Stimulated activated CD8-positive, alpha-beta memory T cell treated with anti-CD3 and anti-CD28 coated beads, Interleukin-15, amount 100 ng/mL, for 48 hours (primary cell): ENCODE results near the gene PARD3B.

Experiments used
- DNase-seq, 2 donors: peaks; one replicate each; pipeline ENCODE4 v3.0.0-alpha.2; 2020; ENCODE audit warnings: low read depth in 2 of 2

Gene PARD3B

DNA sequence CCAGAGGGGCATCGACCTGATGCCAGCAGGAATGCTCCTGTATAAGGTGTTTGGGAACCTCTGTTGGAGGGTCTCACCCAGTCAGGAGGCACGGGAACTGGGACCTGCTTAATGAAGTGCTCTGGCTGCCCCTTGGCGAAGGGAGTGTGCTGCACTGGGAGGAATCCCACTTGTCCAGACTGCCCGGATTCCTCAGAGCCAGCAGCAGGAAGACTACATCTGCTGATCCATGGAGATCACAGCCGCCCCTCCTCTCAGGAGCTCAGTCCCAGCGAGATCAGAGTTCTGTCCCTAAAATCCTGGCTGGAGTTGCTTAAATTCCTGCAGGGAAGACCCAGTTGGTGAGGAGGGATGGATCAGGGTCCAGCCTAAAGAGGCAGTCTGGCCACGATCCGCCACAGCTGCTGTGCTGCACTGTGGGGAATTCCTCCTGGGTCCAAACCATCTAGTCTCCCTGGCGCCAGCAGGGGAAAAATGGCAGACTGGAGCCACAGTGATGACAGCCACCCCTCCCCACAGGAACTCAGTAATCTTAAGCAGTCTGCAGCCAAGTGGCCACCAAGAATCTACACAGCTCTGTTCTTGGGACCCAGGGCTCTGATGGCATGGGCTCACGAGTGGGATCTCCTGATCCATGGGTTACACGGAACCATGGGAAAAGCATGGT, 1060.5 kb downstream of the PARD3B start:
- no peak for DNase-seq

DNA sequence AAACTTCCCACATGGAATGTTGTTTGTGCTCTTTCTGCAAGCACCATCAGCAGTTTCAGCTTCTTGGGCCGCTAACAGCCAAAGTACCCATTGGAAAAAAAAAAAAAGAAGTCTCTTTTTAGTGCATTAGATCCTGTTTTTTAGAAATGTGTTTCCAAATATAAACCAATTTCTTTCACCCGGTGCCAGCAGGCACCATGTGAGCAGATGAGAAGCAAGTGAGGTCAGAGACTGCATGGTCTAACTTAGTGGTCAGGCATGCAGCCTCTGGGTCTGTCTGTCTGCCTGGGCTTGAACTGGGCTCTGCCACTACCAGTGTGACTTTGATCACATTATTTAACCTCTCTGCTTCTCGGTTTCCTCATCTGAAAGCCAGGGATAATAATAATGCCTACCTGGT, 1061.9 kb downstream of the PARD3B start:
- no peak for DNase-seq

DNA sequence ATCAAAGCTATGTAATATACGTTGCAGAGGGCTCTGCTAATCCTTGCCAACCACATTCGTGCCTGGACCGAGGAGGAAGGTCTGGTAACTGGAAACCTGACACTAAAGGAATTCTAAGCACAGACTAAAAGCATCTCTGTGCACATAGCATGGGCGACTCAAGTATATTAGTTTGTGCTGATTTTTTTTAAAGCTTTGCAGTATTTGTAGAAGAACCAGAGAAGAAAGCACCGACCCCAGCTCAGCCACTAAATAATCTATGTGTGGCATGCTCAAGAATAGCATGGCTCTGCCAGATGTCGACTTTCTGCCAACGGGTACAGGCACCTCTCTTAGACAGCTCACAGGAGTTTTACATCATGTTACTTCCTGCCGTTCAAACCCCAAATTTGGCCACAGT, 1063.8 kb downstream of the PARD3B start:
- no peak for DNase-seq

GRCh38 chr2:205610437-205610836, 1065.2 kb downstream of the PARD3B start:
- no peak for DNase-seq

- DNase-seq, result peak; percentile 60 to 65
These were observed 1067.4 kb downstream of the PARD3B start for GRCh38 chr2:205612636-205613035.

DNA sequence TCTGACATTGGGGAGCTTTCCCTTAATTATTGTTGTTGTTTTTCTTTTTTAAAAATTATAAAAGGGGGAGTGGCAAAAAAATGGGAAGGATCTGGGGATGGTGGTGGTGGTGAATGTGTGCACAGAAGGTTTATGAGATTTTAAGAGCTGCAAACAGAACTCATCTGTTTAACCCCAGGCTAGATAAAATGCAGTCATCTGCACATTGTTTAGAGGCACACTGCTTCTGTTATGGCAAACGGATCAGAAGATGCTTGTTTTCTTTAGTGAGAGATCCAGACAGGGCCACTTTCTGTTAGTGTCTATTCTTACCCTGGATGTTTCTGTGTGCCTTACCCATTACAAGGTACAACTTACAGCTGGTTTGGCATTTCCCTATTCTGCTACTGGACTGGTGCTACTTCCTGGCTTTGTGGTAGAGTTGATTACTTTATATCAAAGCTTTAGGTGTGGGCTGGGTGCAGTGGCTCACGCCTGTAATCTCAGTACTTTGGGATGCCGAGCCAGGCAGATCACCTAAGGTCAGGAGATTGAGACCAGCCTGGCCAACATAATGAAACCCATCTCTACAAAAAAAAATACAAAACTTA, 1068.8 kb downstream of the PARD3B start:
- no peak for DNase-seq

- DNase-seq, result no peak
These were observed 1069.7 kb downstream of the PARD3B start for GRCh38 chr2:205614965-205615364.

GRCh38 chr2:205617905-205618304, 1072.6 kb downstream of the PARD3B start:
- DNase-seq, result no peak

DNA sequence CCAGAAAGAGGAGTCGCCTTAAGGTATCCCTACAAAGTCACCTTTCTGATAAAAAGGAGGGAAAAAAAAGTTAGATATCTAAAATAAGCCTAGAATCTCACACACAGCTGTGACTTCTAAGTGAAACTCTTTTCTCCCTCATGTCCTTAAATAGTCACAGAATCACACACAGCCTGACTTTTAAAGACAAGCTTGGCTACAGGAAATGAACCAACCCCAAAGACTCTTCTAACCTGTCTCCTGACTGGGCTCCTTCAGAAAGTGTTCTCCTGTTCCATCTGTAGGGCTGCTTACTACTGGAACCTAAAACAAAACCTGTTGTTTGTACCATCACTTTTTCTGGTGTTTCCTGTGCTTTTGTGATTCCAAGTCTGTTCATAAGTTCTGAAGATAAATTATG, 1074.3 kb downstream of the PARD3B start:
- no peak for DNase-seq

- DNase-seq, result no peak
These were observed 1081.8 kb downstream of the PARD3B start for GRCh38 chr2:205627085-205627484.

GRCh38 chr2:205628422-205628821, 1083.1 kb downstream of the PARD3B start:
- DNase-seq, result no peak

DNA sequence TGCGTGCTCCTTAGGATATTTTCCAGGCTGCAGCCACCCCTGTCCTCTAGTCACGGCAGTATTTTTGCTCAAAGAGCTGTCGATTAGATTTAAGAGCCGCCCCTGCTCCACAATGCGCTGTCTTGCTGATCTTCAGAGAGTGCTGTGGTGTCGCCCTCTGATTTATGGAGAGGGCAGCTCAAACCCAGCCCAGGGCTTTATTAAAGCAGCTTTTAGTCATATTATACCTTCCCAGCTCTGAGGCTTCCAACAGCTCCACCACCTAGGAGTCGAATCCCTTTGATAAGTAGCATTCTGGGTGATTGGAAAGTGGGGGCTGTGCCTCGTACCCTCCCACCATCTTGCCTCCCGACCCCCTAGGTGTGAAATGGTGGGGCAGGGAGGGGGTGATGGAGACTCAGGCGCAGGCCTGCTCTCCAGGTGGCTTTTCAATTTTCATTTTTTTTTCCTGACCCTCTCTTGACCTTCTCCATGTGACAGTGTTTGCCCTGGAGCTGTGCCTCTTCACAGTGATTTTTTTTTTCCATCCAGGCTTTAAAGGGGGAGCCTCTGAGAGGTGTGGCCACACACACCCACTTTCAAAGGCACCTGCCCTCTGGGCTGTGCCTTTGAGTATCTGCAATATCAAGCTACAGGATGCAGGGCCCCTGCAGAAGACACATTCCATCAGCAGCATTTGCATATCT, 1084.0 kb downstream of the PARD3B start:
- DNase-seq, result no peak

- DNase-seq, result no peak
These were observed 1088.7 kb downstream of the PARD3B start for GRCh38 chr2:205633994-205634393.

DNA sequence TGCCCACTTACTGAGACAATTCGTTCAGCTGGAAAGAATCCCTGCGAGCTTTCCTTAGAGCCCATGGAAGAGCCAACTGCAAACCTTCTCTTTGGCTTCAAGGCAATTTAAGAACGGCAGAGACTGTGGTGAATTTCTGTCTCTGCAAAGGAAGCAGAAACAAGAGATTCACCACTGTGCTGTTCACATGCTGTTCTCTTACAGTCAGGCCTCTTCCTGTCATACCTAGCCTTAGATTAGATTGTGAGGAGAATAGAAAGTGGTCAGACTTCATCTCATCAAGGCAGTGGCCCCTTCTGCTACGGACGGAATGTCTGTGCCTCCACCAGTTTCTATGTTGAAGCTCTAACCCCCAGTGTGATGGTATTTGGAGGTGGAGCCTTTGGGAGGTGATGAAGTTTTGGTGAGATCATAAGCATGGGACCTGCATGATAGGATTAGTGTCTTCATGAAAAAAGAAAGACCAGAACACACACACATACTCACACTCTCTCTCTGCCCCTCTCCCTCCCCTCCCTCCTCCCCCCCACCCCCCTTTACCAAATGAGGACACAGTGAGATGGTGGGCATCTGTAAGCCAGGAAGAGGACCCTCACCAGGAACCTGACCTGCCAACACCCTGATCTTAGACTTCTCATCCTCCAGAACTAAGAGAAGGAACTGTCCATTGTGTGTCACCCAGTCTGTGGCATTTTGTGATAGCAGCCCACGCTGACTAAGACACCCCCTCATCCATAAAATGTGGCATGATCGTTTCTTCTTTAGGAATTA, 1091.5 kb downstream of the PARD3B start:
- no peak for DNase-seq

DNA sequence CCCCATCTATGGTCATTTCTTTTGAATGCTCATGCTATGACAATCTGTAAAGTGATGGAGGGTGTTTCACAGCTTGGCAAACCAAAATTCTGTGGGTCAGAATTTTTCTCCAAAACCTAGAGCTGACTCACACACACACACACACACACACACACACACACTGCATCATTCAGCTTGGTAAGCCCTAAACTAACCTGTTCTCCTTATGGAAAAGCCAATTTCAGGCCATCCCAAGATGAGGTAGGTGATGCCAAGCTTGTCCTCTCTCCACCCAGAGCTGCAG, 1092.0 kb downstream of the PARD3B start:
- no peak for DNase-seq

DNA sequence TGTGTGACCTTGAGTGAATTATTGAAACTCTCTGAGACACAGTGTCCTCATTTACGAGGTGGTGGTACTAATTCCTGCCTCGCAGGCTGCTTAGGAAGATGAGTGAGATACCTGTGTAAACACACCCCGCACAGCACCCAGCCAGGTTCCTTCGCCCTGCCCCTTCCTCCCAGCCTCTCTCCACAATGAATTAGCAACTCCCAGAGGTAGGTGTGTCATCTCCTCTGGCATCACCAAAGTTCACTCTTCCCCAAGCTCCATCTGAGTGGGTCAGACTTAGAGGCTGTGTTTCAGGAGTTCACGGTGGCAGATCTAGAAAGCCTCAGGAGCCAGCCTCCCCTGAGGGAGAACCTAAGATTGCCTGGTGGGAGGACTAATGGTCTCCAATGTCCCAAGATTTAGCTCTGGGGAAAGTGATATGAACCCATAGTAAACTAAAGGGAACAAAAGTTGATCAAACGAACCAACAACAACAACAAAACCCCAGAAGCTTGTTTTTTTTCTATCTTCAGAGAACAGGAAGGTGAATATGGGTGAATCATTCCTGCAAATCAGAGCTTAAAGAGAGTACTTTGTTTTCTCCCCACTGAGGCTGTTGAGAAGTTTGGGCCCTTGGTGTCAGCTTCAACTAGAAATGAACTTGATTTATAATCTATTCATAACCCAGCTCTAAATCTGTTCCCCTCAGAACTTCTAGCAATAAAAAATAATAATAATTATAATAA, 1092.7 kb downstream of the PARD3B start:
- no peak for DNase-seq

- no peak for DNase-seq
These were observed 1095.4 kb downstream of the PARD3B start for GRCh38 chr2:205640716-205641115.

GRCh38 chr2:205642599-205643356, 1097.5 kb downstream of the PARD3B start:
- DNase-seq, result no peak

DNA sequence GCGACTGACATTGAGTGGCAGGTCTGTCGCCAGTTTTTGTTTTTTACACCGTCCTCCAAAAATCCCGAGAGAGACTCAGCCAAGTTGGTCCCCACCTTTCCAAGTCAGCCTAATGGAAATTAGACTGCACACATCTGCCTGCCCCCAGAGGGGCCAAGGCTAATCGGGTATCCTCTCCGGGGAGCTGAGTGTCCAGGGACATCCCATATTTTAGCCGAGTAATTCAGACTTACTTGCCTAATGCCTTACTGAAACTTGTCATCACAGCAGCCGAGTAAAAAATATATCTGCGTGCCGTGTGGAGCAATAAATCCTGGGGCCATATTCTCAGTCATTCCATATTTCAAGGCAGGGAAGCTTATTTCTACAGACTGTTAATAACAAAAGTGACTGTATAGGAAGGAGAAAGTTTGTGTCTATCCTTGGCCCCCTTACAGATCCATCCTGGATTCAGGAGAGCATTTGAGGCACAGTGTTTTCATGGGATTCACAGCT, 1098.2 kb downstream of the PARD3B start:
- DNase-seq, result no peak

DNA sequence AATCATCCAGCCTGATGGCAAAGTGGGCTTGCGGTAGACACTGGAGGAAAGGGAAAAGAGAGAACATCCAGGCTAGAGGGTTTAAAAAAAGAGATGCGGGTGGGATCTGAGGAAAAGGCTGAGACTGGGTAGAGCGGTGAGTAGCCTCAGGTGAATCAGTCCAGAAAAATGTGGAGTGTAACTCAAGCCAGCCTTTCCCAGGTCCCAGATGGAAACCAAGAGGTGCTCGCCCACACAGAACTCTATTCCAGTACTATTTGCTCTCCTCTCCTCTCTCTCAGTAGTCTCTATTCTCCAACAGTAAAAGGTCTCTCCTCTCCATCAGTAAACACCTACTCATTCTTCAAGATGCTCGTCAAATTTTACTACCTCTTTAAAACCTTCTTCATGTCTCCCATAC, 1098.7 kb downstream of the PARD3B start:
- no peak for DNase-seq

DNA sequence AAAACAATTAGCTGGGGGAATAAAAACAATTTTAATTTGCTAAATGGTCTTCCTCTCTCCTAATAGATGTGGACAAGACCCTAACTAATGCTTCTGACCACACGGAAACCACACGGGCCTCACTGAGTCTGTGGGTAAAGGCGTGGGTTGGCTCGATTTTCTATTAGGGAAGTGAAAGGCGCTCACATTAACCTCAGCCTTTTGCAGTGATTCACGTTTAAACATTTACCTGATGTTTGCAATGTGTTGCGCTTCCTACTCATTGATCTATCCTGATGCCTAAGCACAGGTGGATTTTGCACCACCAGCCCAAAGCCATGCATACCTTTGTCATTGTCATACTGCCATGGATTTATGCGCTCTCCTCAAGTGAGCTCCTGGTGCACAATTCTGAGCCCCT, 1101.4 kb downstream of the PARD3B start:
- no peak for DNase-seq
